GM12878 (cell line): Measurements from ENCODE around the gene MAP2K1. TPM values are rescaled to one million over a fixed set of nuclear protein-coding genes. Genes with fewer than 3 reads are reported as not detected.

Source experiments
- ATAC-seq: fragments of 200-7000 bp; cut with Tn5 transposase; 3 replicates; pipeline ENCODE4 v1.9.1; 2020; ENCODE audit warnings: mild to moderate bottlenecking, moderate library complexity
- BruUV-seq: library from RNA; stranded (reverse); fragments of 400-500 nt; replicated peaks from 2 replicates; lab custom pipeline; 2021; lab: Mats Ljungman, UMichigan
- CTCF ChIA-PET: fragments of 300-600 bp; sonication (Branson Sonifier 250); formaldehyde crosslinking; extraction: SDS; loops from one replicate; lab custom pipeline; 2021; ENCODE audit warnings: inconsistent platforms; lab: Yijun Ruan, JAX
- POLR2A ChIA-PET: fragments of 350-600 bp; formaldehyde crosslinking; extraction: SDS; loops from one replicate; lab custom pipeline; 2021; ENCODE audit warnings: inconsistent platforms; lab: Charles Lee
- RAD21 ChIA-PET: fragments of 300-600 bp; sonication (Branson Sonifier 250); formaldehyde crosslinking; loops from one replicate; lab custom pipeline; 2023; ENCODE audit warnings: antibody characterized with exemption; ENCODE audit not compliant: unreplicated experiment; lab: Charles Lee
- SMC1A ChIA-PET: fragments of 300-600 bp; sonication (Branson Sonifier 250); formaldehyde crosslinking; loops from one replicate; lab custom pipeline; 2023; ENCODE audit not compliant: unreplicated experiment, uncharacterized antibody; lab: Charles Lee
- DNase-seq: peaks from one replicate; pipeline ENCODE4 v3.0.0-alpha.2; 2011; ENCODE audit warnings: low read depth, low spot score
- FAIRE-seq: peaks from 3 replicates; lab custom pipeline; 2011; peaks lifted over from hg19 to GRCh38; lab: Jason Lieb, UNC
- H2AFZ ChIP-seq: 2 replicates; pipeline ENCODE4 v1.6.0; 2011; ENCODE audit warnings: low read depth, low read length, control low read depth; ENCODE audit not compliant: control insufficient read depth
- H3K27ac ChIP-seq: 2 replicates; pipeline ENCODE4 v1.5.1; 2011; ENCODE audit warnings: control low read depth; ENCODE audit not compliant: control insufficient read depth, insufficient read depth
- H3K27me3 ChIP-seq, 2 experiments: replicated peaks in 1 of 2; 2 replicates each; pipeline versions ENCODE4 v1.6.0 to v1.6.1; 2011; ENCODE audit warnings: low read length in 1 of 2; ENCODE audit not compliant: control insufficient read depth in 2 of 2, insufficient read depth in 2 of 2
- H3K36me3 ChIP-seq, 2 experiments: 2 replicates each; pipeline ENCODE4 v1.5.1; 2011; ENCODE audit warnings: low read length in 1 of 2; ENCODE audit not compliant: control insufficient read depth in 2 of 2, insufficient read depth in 2 of 2
- H3K4me1 ChIP-seq: 2 replicates; pipeline ENCODE4 v1.6.1; 2011; ENCODE audit warnings: mild to moderate bottlenecking, low read length, moderate library complexity, mixed read lengths; ENCODE audit not compliant: control insufficient read depth, insufficient read depth
- H3K4me2 ChIP-seq: 2 replicates; pipeline ENCODE4 v1.6.0; 2011; ENCODE audit warnings: control low read depth; ENCODE audit not compliant: control insufficient read depth, insufficient read depth
- H3K4me3 ChIP-seq: fragments of 200-600 bp; sonication (generic); 2 replicates; pipeline ENCODE4 v1.5.1; 2016
- H3K79me2 ChIP-seq: 2 replicates; pipeline ENCODE4 v1.6.0; 2011; ENCODE audit warnings: low read length; ENCODE audit not compliant: control insufficient read depth, insufficient read depth
- H3K9ac ChIP-seq: 2 replicates; pipeline ENCODE4 v1.8.0; 2011; ENCODE audit warnings: low read length, control low read depth, mixed read lengths; ENCODE audit not compliant: control insufficient read depth, insufficient read depth
- H3K9me3 ChIP-seq: replicated peaks from 3 replicates; pipeline ENCODE4 v1.5.1; 2011; ENCODE audit warnings: mild to moderate bottlenecking, low read length; ENCODE audit not compliant: control insufficient read depth, insufficient read depth
- H4K20me1 ChIP-seq: 2 replicates; pipeline ENCODE4 v1.6.0; 2011; ENCODE audit not compliant: control insufficient read depth, insufficient read depth
- BHLHE40 ChIP-seq, 2 experiments: fragments of 450-650 bp in 1 of 2; IDR thresholded peaks; 2 replicates each; pipeline ENCODE4 v1.6.1; 2011 to 2017; ENCODE audit warnings: low read depth in 2 of 2, borderline replicate concordance in 1 of 2, improper control_type of control experiment in 1 of 2, low read length in 1 of 2, mild to moderate bottlenecking in 1 of 2
- BMI1 ChIP-seq: fragments of 450-650 bp; IDR thresholded peaks from 2 replicates; pipeline ENCODE4 v1.6.1; 2016; ENCODE audit warnings: mild to moderate bottlenecking, moderate library complexity, borderline replicate concordance
- E2F4 ChIP-seq: IDR thresholded peaks from 2 replicates; pipeline ENCODE4 v1.6.1; 2012; ENCODE audit warnings: low read depth, low read length, improper control_type of control experiment
- JUND ChIP-seq: IDR thresholded peaks from 2 replicates; pipeline ENCODE4 v1.6.1; 2012; ENCODE audit warnings: low read depth, mild to moderate bottlenecking, low read length, improper control_type of control experiment, moderate library complexity
- SMAD1 ChIP-seq: fragments of 450-650 bp; IDR thresholded peaks from 2 replicates; pipeline ENCODE4 v1.6.1; 2018; ENCODE audit warnings: mild to moderate bottlenecking, low read depth; ENCODE audit not compliant: partially characterized antibody
- SMARCA5 ChIP-seq: fragments of 450-650 bp; IDR thresholded peaks from 2 replicates; pipeline ENCODE4 v1.6.1; 2017; ENCODE audit warnings: mild to moderate bottlenecking
- SREBF1 ChIP-seq: IDR thresholded peaks from 2 replicates; pipeline ENCODE4 v1.6.1; 2012; ENCODE audit warnings: mild to moderate bottlenecking, low read length
- SRF ChIP-seq, 2 experiments: IDR thresholded peaks; 2 replicates each; pipeline ENCODE4 v1.6.1; 2011; ENCODE audit warnings: low read depth in 2 of 2, low read length in 2 of 2, mild to moderate bottlenecking in 1 of 2, moderate library complexity in 1 of 2
- ZSCAN29 ChIP-seq: fragments of 450-650 bp; IDR thresholded peaks from 2 replicates; pipeline ENCODE4 v1.6.1; 2017; ENCODE audit warnings: mild to moderate bottlenecking, moderate library complexity
- WGBS: methylation state at CpG from one replicate; pipeline ENCODE4 v1.1.6; 2016; ENCODE audit warnings: low lambda C conversion rate; ENCODE audit not compliant: insufficient replicate concordance, insufficient coverage; ENCODE audit errors: missing lambda C conversion rate; 5-methylcytosine and 5-hydroxymethylcytosine counted together
- in situ Hi-C: fragments of 300-500 bp; cut with MboI; formaldehyde crosslinking; loops from 9 replicates; pipeline ENCODE4 v1.14.3; 2018; ENCODE audit warnings: mixed read lengths
- intact Hi-C: fragments of 100-400 bp; cut with micrococcal nuclease; formaldehyde crosslinking; loops from one replicate; pipeline ENCODE4 v1.14.2; 2022; ENCODE audit not compliant: unreplicated experiment
- polyA plus RNA-seq, 11 experiments: library from polyadenylated mRNA; depleted of rRNA in 4 of 11; unstranded in 6 of 11; stranded (reverse) in 5 of 11; fragments of >200 nt; fragmentation: Nextera tagmentation in 4 of 11; fragmentation: Illumina TruSeq in 1 of 11; extraction: Ambion mirVana in 4 of 11; extraction: Trizol in 1 of 11; gene quantifications; 1 replicate in 1 of 11; 2 replicates in 10 of 11; pipeline versions ENCODE4 v1.2.1 to v1.2.3, GENCODE V29; 2011 to 2016; ENCODE audit warnings: inconsistent platforms in 2 of 11, missing spikeins in 2 of 11, low read depth in 1 of 11
- total RNA-seq, 4 experiments: library from RNA; depleted of rRNA in 3 of 4; stranded (reverse); fragments of >200 nt in 3 of 4; fragmentation: Illumina TruSeq in 1 of 4; extraction: Trizol in 1 of 4; gene quantifications; 2 replicates each; pipeline versions ENCODE4 v1.2.1 to v1.2.3, GENCODE V29; 2013 to 2021
- TF ChIP-seq, protein P1 (sequence below): IDR thresholded peaks from 2 replicates; pipeline ENCODE4 v1.6.1; 2011; ENCODE audit warnings: borderline replicate concordance, low read depth, mild to moderate bottlenecking, moderate library complexity, mixed read lengths, low read length; ENCODE audit not compliant: insufficient read depth; ENCODE audit errors: extremely low read length

MAP2K1 gene
- total and polyA plus RNA-seq, 10 of the 15 experiments (the other 5 are each of a cell fraction or from before 2014, with no cell fraction given): 11.2 to 112 (median 56.6) TPM

GRCh38 chr15:66394915-66395314 is 8.2 kb downstream of the MAP2K1 start:
- Histone ChIP-seq H4K20me1 (no peaks in the 10 kb centered on the region), H3K9me3 (no peaks in the 10 kb centered on the region), H3K4me2 (peak overlapping the region; percentile 53), H3K9ac (no peak overlapping the region), H3K36me3 (peaks cover 2 to 14% of the 10 kb centered on the region in 2 experiments), H3K4me3 (no peak overlapping the region), H3K4me1 (peaks cover 21% of the 10 kb centered on the region), H3K79me2 (peaks cover 91% of the 10 kb centered on the region), H3K27ac (0 out of 2 replicates have a peak overlapping the region, but pooled peaks have one; percentile 2), H2AFZ (no peak overlapping the region), H3K27me3 (no peaks in the 10 kb centered on the region)
- no peak for TF ChIP-seq E2F4
- TF ChIP-seq ZSCAN29: no peak
- TF ChIP-seq, protein P1, sequence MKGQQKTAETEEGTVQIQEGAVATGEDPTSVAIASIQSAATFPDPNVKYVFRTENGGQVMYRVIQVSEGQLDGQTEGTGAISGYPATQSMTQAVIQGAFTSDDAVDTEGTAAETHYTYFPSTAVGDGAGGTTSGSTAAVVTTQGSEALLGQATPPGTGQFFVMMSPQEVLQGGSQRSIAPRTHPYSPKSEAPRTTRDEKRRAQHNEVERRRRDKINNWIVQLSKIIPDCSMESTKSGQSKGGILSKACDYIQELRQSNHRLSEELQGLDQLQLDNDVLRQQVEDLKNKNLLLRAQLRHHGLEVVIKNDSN: no peak
- no peak for TF ChIP-seq SMAD1
- no peak for TF ChIP-seq SMARCA5
- TF ChIP-seq SRF (IDR thresholded peaks at IDR 0.05; ENCODE audit: low read depth in 2 of 2, low read length in 2 of 2): no peak
- no peak for TF ChIP-seq SREBF1
- TF ChIP-seq JUND: no peak
- no peak for TF ChIP-seq BHLHE40 (IDR thresholded peaks at IDR 0.05; ENCODE audit: borderline replicate concordance in 1 of 2, low read depth in 2 of 2, low read length in 1 of 2)
- TF ChIP-seq BMI1: no peak
- no TSS peak for BruUV-seq
- POLR2A ChIA-PET: interaction anchor here (0.6 to 9.7 kb wide), 6 partner anchors 8 to 689 kb away, joined by 3 to 120 read pairs (median 3); no protein-coding TSS in a partner anchor
- FAIRE-seq (no peak), DNase-seq (no peak), ATAC-seq (no peak)
- CTCF ChIA-PET: interaction anchor here (1.3 to 2.9 kb wide), 3 partner anchors 9 to 103 kb away, joined by 3 to 13 read pairs (median 7); partner anchors contain the start of gene SNAPC5
- in situ Hi-C loops: no loop called here
- 53% methylated on average over 1 of the region's 1 CpG for WGBS
- SMC1A ChIA-PET: interaction anchor here (0.7 to 6.8 kb wide), 4 partner anchors 9 to 102 kb away, joined by 3 to 53 read pairs (median 4); partner anchors contain the start of gene MAP2K1
- intact Hi-C loops: no loop called here
- RAD21 ChIA-PET: interaction anchor here (0.9 to 2.5 kb wide), 3 partner anchors 10 to 78 kb away, joined by 4 to 8 read pairs (median 5); no protein-coding TSS in a partner anchor
